Stimulated activated CD4-positive, alpha-beta T cell treated with anti-CD3 and anti-CD28 coated beads, Interleukin-1b, Interleukin-23, amount 100 ng/mL, for 24 hours (primary cell): ENCODE results near the gene PPP1R12B.
"Not testable (repeated sequence)": the region's sequence is repeated elsewhere in the genome, so short reads cannot be mapped to it uniquely, and the experiment has no call there.

Experiments used
- DNase-seq, 4 experiments: peaks; one replicate each; pipeline ENCODE4 v3.0.0-alpha.2; 2020; ENCODE audit warnings: low read depth in 4 of 4, low spot score in 1 of 4

The PPP1R12B gene

GRCh38 chr1:202438393-202439174, 90.1 kb downstream of the PPP1R12B start:
- no peak for DNase-seq

GRCh38 chr1:202439308-202439707, 90.8 kb downstream of the PPP1R12B start:
- DNase-seq, result no peak

- DNase-seq, result not testable (repeated sequence)
Observed at GRCh38 chr1:202448140-202448539, 99.6 kb downstream of the PPP1R12B start.

GRCh38 chr1:202451641-202452040, 103.1 kb downstream of the PPP1R12B start:
- not testable (repeated sequence) for DNase-seq

- DNase-seq, result no peak
Observed at GRCh38 chr1:202452508-202452907, 104.0 kb downstream of the PPP1R12B start.

GRCh38 chr1:202456372-202457169, 108.1 kb downstream of the PPP1R12B start:
- not testable (repeated sequence) for DNase-seq

- DNase-seq, result not testable (repeated sequence)
Observed at GRCh38 chr1:202458651-202459050, 110.2 kb downstream of the PPP1R12B start.

- not testable (repeated sequence) for DNase-seq
Observed at GRCh38 chr1:202459470-202460142, 111.1 kb downstream of the PPP1R12B start.

GRCh38 chr1:202460143-202460495, 111.6 kb downstream of the PPP1R12B start:
- DNase-seq, result not testable (repeated sequence)

GRCh38 chr1:202462342-202463076, 114.0 kb downstream of the PPP1R12B start:
- no peak for DNase-seq

GRCh38 chr1:202464153-202464742, 115.7 kb downstream of the PPP1R12B start:
- DNase-seq, result not testable (repeated sequence)

GRCh38 chr1:202465644-202466270, 117.3 kb downstream of the PPP1R12B start:
- not testable (repeated sequence) for DNase-seq

- not testable (repeated sequence) for DNase-seq
Observed at GRCh38 chr1:202466339-202466738, 117.8 kb downstream of the PPP1R12B start.

GRCh38 chr1:202467381-202467780, 118.9 kb downstream of the PPP1R12B start:
- not testable (repeated sequence) for DNase-seq

GRCh38 chr1:202468695-202469094, 120.2 kb downstream of the PPP1R12B start:
- DNase-seq, result not testable (repeated sequence)

- DNase-seq, result not testable (repeated sequence)
Observed at GRCh38 chr1:202469123-202469522, 120.6 kb downstream of the PPP1R12B start.

GRCh38 chr1:202471246-202471645, 122.7 kb downstream of the PPP1R12B start:
- DNase-seq, result no peak

- DNase-seq, result not testable (repeated sequence)
Observed at GRCh38 chr1:202472347-202473124, 124.0 kb downstream of the PPP1R12B start.
